ENCODE data around the gene HOXB4.

GRCh38 chr17:48555258-48556228, 22.6 kb downstream of the HOXB4 start:
- TF ChIP-seq CTCF (IDR thresholded peaks at IDR 0.05) (no peak), PRRX2 (CRISPR knock-in tag; IDR thresholded peaks at IDR 0.05) (no peak)
